IMR-90 (cell line): ENCODE results near the gene CELF5. TPM values are rescaled to one million over a fixed set of nuclear protein-coding genes. Genes with fewer than 3 reads are reported as not detected.

Source experiments
- ATAC-seq: fragments of 200-7000 bp; cut with Tn5 transposase; 2 replicates; pipeline ENCODE4 v1.9.1; 2020; ENCODE audit warnings: low read depth, mild to moderate bottlenecking, moderate library complexity
- BruUV-seq: library from RNA; stranded (reverse); fragments of 400-500 nt; replicated peaks from 2 replicates; lab custom pipeline; 2021; lab: Mats Ljungman, UMichigan
- CTCF ChIA-PET: fragments of 300-600 bp; formaldehyde crosslinking; extraction: SDS; loops from one replicate; lab custom pipeline; 2021; ENCODE audit warnings: antibody characterized with exemption; lab: Yijun Ruan, JAX
- POLR2A ChIA-PET: fragments of 300-600 bp; sonication (Branson Sonifier 250); formaldehyde crosslinking; loops from one replicate; lab custom pipeline; 2022; ENCODE audit warnings: antibody characterized with exemption; ENCODE audit not compliant: unreplicated experiment; lab: Charles Lee
- DNase-seq: peaks from one replicate; pipeline ENCODE4 v3.0.0; 2013
- H2AFZ ChIP-seq: replicated peaks from 2 replicates; pipeline ENCODE3; 2013; ENCODE audit warnings: low read length, mild to moderate bottlenecking; ENCODE audit not compliant: poor library complexity
- H2AK5ac ChIP-seq: 2 replicates; pipeline ENCODE4 v1.6.1; 2013; ENCODE audit warnings: low read depth, low read length, inconsistent platforms
- H2AK9ac ChIP-seq: replicated peaks from 2 replicates; pipeline ENCODE3; 2013; ENCODE audit warnings: mild to moderate bottlenecking, low read depth, low read length, moderate library complexity; ENCODE audit not compliant: poor library complexity
- H2BK120ac ChIP-seq: 2 replicates; pipeline ENCODE4 v1.6.1; 2013; ENCODE audit warnings: low read depth, low read length, inconsistent platforms
- H2BK15ac ChIP-seq: 3 replicates; pipeline ENCODE4 v1.6.1; 2013; ENCODE audit warnings: low read depth, low read length, inconsistent platforms
- H2BK20ac ChIP-seq: 2 replicates; pipeline ENCODE4 v1.6.1; 2013; ENCODE audit warnings: low read depth, mild to moderate bottlenecking, inconsistent platforms, low read length, moderate library complexity
- H2BK5ac ChIP-seq: 2 replicates; pipeline ENCODE4 v1.6.1; 2013; ENCODE audit warnings: mild to moderate bottlenecking, low read depth, low read length, inconsistent platforms; ENCODE audit not compliant: poor library complexity, severe bottlenecking
- H3K14ac ChIP-seq: replicated peaks from 2 replicates; pipeline ENCODE4 v1.6.1; 2013; ENCODE audit warnings: low read depth, low read length, inconsistent platforms
- H3K18ac ChIP-seq: 2 replicates; pipeline ENCODE4 v1.6.1; 2013; ENCODE audit warnings: low read depth, low read length, control low read depth
- H3K23ac ChIP-seq: 2 replicates; pipeline ENCODE4 v1.6.1; 2013; ENCODE audit warnings: low read depth, low read length, inconsistent platforms
- H3K27ac ChIP-seq: 2 replicates; pipeline ENCODE4 v1.5.1; 2013; ENCODE audit warnings: mild to moderate bottlenecking, control low read depth, low read length; ENCODE audit not compliant: insufficient read depth
- H3K27me3 ChIP-seq: 2 replicates; pipeline ENCODE4 v1.6.1; 2013; ENCODE audit warnings: low read length; ENCODE audit not compliant: control insufficient read depth, insufficient read depth
- H3K36me3 ChIP-seq: 2 replicates; pipeline ENCODE4 v1.6.1; 2013; ENCODE audit warnings: low read length, mixed read lengths; ENCODE audit not compliant: control insufficient read depth, insufficient read depth
- H3K4ac ChIP-seq: 2 replicates; pipeline ENCODE4 v1.6.1; 2013; ENCODE audit warnings: low read depth, low read length, inconsistent platforms
- H3K4me1 ChIP-seq: 2 replicates; pipeline ENCODE4 v1.6.1; 2013; ENCODE audit warnings: low read length, mixed read lengths; ENCODE audit not compliant: control insufficient read depth, insufficient read depth
- H3K4me2 ChIP-seq: 2 replicates; pipeline ENCODE4 v1.6.1; 2013; ENCODE audit warnings: low read depth, mild to moderate bottlenecking, control low read depth, low read length, moderate library complexity
- H3K4me3 ChIP-seq: 2 replicates; pipeline ENCODE4 v1.5.1; 2013; ENCODE audit warnings: low read depth, mild to moderate bottlenecking, control low read depth, low read length, moderate library complexity; ENCODE audit not compliant: insufficient read depth
- H3K56ac ChIP-seq: 2 replicates; pipeline ENCODE4 v1.6.1; 2013; ENCODE audit warnings: low read length, inconsistent platforms; ENCODE audit not compliant: insufficient read depth; ENCODE audit errors: extremely low read depth
- H3K79me1 ChIP-seq, 2 experiments: 2 replicates each; pipeline ENCODE4 v1.6.1; 2013; ENCODE audit warnings: low read length in 2 of 2, inconsistent platforms in 1 of 2, low read depth in 1 of 2
- H3K9ac ChIP-seq: 2 replicates; pipeline ENCODE4 v1.6.1; 2013; ENCODE audit warnings: low read depth, low read length, control low read depth
- H3K9me1 ChIP-seq: 2 replicates; pipeline ENCODE4 v1.6.1; 2013; ENCODE audit warnings: low read length, inconsistent platforms; ENCODE audit not compliant: insufficient read depth
- H3K9me3 ChIP-seq: 2 replicates; pipeline ENCODE4 v1.6.1; 2013; ENCODE audit warnings: low read length; ENCODE audit not compliant: control insufficient read depth, insufficient read depth
- H4K20me1 ChIP-seq: 2 replicates; pipeline ENCODE4 v1.6.1; 2013; ENCODE audit warnings: low read length, inconsistent platforms; ENCODE audit not compliant: insufficient read depth
- H4K5ac ChIP-seq: 2 replicates; pipeline ENCODE4 v1.6.1; 2013; ENCODE audit warnings: mild to moderate bottlenecking, low read depth, low read length, control low read depth
- H4K8ac ChIP-seq, 2 experiments: 2 replicates each; pipeline ENCODE4 v1.6.1; 2013; ENCODE audit warnings: low read depth in 2 of 2, low read length in 2 of 2, control low read depth in 1 of 2, inconsistent platforms in 1 of 2
- H4K91ac ChIP-seq: 2 replicates; pipeline ENCODE4 v1.6.1; 2013; ENCODE audit warnings: low read depth, low read length, inconsistent platforms; ENCODE audit not compliant: insufficient read depth
- CHD1 ChIP-seq: IDR thresholded peaks from 2 replicates; pipeline ENCODE4 v1.6.1; 2012; ENCODE audit warnings: low read depth, low read length, improper control_type of control experiment
- FOS ChIP-seq: fragments of 150-350 bp; IDR thresholded peaks from 2 replicates; pipeline ENCODE4 v1.6.1; 2016; ENCODE audit warnings: low read depth, low read length
- WGBS, 2 experiments: methylation state at CpG; one replicate each; pipeline versions ENCODE4 v1.1.5 to v1.1.7; 2013; ENCODE audit warnings: missing lambda C conversion rate in 2 of 2; ENCODE audit not compliant: insufficient read length in 1 of 2; ENCODE audit errors: extremely low coverage in 2 of 2; 5-methylcytosine and 5-hydroxymethylcytosine counted together
- dilution Hi-C: fragments of 300-500 bp; cut with HindIII; formaldehyde crosslinking; loops from one replicate; pipeline ENCODE4 v1.14.3; 2018; ENCODE audit warnings: low sequenced_read_pairs; ENCODE audit not compliant: unreplicated experiment
- in situ Hi-C: fragments of 300-500 bp; cut with MboI; formaldehyde crosslinking; loops from 3 replicates; pipeline ENCODE4 v1.14.3; 2019; ENCODE audit warnings: low sequenced_read_pairs, inconsistent platforms, mixed read lengths
- intact Hi-C: fragments of 100-400 bp; cut with micrococcal nuclease; formaldehyde crosslinking; loops from 2 replicates; pipeline ENCODE4 v1.10.0; 2022
- polyA plus RNA-seq, 3 experiments: library from polyadenylated mRNA; depleted of rRNA; stranded (reverse); fragments of >200 nt; gene quantifications; 2 replicates each; pipeline ENCODE4 v1.2.3, GENCODE V29; 2012; ENCODE audit warnings: low replicate concordance in 1 of 3
- total RNA-seq: library from RNA; depleted of rRNA; stranded (reverse); fragments of >200 nt; gene quantifications from 2 replicates; pipeline ENCODE4 v1.2.3, GENCODE V29; 2012

CELF5 gene
- total and polyA plus RNA-seq, 2 of the 4 experiments (the other 2 are of a cell fraction) = 0.02 TPM; not detected in 1

DNA sequence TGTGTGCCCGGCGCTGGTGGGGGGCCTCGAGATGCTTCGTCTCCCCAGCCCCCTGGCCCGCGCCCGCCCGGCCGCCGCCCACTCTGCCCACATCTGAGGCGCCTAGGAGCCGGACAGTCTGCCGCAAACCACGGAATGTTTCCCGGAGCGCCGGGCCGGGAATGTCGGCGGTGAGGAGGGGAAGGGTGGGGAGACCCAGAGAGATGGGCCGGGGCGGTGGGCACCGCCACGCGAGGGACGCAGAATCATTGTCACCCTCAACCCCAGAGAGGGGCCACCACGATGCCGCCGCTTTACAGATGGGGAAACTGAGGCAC, 95.9 kb downstream of the CELF5 start:
- H3K23ac ChIP-seq = no peak overlapping the region
- no peaks in the 10 kb centered on the region for H3K4me1 ChIP-seq
- H2AFZ ChIP-seq = no peak overlapping the region
- H3K79me1 ChIP-seq = no peaks in the 10 kb centered on the region
- H2BK15ac ChIP-seq = no peak overlapping the region
- H3K4ac ChIP-seq = no peak overlapping the region
- no peak overlapping the region for H2AK5ac ChIP-seq
- H2BK5ac ChIP-seq = no peak overlapping the region
- peaks cover 7% of the 10 kb centered on the region; the same call in 1 of the 2 replicates for H3K27me3 ChIP-seq
- H3K14ac ChIP-seq = no peak overlapping the region
- intact Hi-C loops (loop anchor here (10.0 kb wide), 2 partner anchors 294 to 384 kb away; partner anchors contain the start of genes PIP5K1C and TJP3), in situ Hi-C loops (loop anchor here (25.0 kb wide), 1 partner anchor 292 kb away; the partner anchor contains the start of gene TBXA2R), dilution Hi-C loops (no loop called here)
- H2BK20ac ChIP-seq = no peak overlapping the region
- no peak overlapping the region for H2AK9ac ChIP-seq
- no peaks in the 10 kb centered on the region for H3K36me3 ChIP-seq
- H4K5ac ChIP-seq = no peak overlapping the region
- H3K4me2 ChIP-seq = no peak overlapping the region
- CTCF ChIA-PET = no interaction called here
- no peak overlapping the region for H3K56ac ChIP-seq
- H3K4me3 ChIP-seq = no peak overlapping the region
- H3K9me3 ChIP-seq = no peaks in the 10 kb centered on the region
- 47% methylated on average over 4 of the region's 29 CpGs; no CpG with 5 or more reads in 1 of the 2 experiments for WGBS, 2 experiments
- H3K27ac ChIP-seq = no peak overlapping the region
- H4K8ac ChIP-seq = no peak overlapping the region
- H3K18ac ChIP-seq = no peak overlapping the region
- no peaks in the 10 kb centered on the region for H4K20me1 ChIP-seq
- H3K9ac ChIP-seq = no peak overlapping the region
- no peaks in the 10 kb centered on the region for H3K9me1 ChIP-seq
- no TSS peak for BruUV-seq
- POLR2A ChIA-PET = no interaction called here
- DNase-seq (no peak), ATAC-seq (no peak)
- H2BK120ac ChIP-seq = no peak overlapping the region
- TF ChIP-seq CHD1 = no peak
- TF ChIP-seq FOS = no peak
- no peak overlapping the region for H4K91ac ChIP-seq
